OCI-LY1 (cell line): ENCODE data around the gene ACTN4.

Experiments used
- EZH2 ChIP-seq: fragments of 200-600 bp; sonication (generic), shearing (Covaris generic); IDR thresholded peaks from 2 replicates; pipeline ENCODE4 v1.8.0; 2017; ENCODE audit warnings: borderline replicate concordance, mixed run types, mild to moderate bottlenecking, antibody characterized with exemption, low read length, moderate library complexity, mixed read lengths
- TF ChIP-seq, protein P1 (sequence below): fragments of 200-600 bp; sonication (generic), shearing (Covaris generic); IDR thresholded peaks from 2 replicates; pipeline ENCODE4 v1.5.1; 2017; ENCODE audit warnings: mild to moderate bottlenecking, antibody characterized with exemption, low read length, moderate library complexity, mixed read lengths

DNA sequence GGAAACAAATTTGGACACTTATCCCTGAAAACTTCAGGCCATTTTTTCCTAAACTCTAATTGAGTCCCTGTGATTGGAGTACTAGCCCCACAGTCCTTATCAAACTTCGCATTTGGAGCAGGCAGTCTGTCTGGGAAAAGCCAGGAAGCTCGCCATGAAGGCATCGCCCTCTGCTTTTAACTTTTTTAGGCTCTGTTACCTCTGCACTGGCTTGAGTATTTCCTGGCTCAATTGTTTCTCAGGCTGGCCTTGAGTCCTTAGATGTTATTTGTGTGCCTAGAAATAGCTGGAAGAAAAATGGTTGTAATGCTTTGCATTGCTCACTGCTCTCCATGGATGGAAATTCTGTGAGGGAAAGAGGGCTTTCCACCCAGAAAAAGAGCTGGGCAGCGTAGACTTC, 24.2 kb downstream of the ACTN4 start:
- no peak for TF ChIP-seq EZH2
- TF ChIP-seq, protein P1, sequence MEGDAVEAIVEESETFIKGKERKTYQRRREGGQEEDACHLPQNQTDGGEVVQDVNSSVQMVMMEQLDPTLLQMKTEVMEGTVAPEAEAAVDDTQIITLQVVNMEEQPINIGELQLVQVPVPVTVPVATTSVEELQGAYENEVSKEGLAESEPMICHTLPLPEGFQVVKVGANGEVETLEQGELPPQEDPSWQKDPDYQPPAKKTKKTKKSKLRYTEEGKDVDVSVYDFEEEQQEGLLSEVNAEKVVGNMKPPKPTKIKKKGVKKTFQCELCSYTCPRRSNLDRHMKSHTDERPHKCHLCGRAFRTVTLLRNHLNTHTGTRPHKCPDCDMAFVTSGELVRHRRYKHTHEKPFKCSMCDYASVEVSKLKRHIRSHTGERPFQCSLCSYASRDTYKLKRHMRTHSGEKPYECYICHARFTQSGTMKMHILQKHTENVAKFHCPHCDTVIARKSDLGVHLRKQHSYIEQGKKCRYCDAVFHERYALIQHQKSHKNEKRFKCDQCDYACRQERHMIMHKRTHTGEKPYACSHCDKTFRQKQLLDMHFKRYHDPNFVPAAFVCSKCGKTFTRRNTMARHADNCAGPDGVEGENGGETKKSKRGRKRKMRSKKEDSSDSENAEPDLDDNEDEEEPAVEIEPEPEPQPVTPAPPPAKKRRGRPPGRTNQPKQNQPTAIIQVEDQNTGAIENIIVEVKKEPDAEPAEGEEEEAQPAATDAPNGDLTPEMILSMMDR, result no peak
